Skeletal muscle tissue (tissue), 4 donors: ENCODE measurements around the gene ITGA2. TPM values are rescaled to one million over a fixed set of nuclear protein-coding genes. Genes with fewer than 3 reads are reported as not detected.

Experiments used
- H3K27ac ChIP-seq: one replicate; pipeline ENCODE4 v1.7.0; 2013; ENCODE audit warnings: mild to moderate bottlenecking, low read depth, low read length, inconsistent platforms
- H3K27me3 ChIP-seq, 3 donors: one replicate each; pipeline ENCODE4 v1.7.0; 2013; ENCODE audit warnings: low read length in 3 of 3; ENCODE audit not compliant: control insufficient read depth in 3 of 3, insufficient read depth in 3 of 3
- H3K36me3 ChIP-seq, 3 donors: one replicate each; pipeline ENCODE4 v1.7.0; 2013; ENCODE audit warnings: low read length in 3 of 3; ENCODE audit not compliant: control insufficient read depth in 3 of 3, insufficient read depth in 3 of 3
- H3K4me1 ChIP-seq, 3 donors: one replicate each; pipeline ENCODE4 v1.7.0; 2013; ENCODE audit warnings: low read length in 3 of 3, mild to moderate bottlenecking in 3 of 3; ENCODE audit not compliant: control insufficient read depth in 3 of 3, insufficient read depth in 3 of 3
- H3K4me3 ChIP-seq, 3 donors: one replicate each; pipeline ENCODE4 v1.7.0; 2013; ENCODE audit warnings: low read length in 3 of 3
- H3K9ac ChIP-seq, 3 donors: one replicate each; pipeline ENCODE4 v1.7.0; 2013; ENCODE audit warnings: low read length in 3 of 3, mild to moderate bottlenecking in 3 of 3, moderate library complexity in 2 of 3, low read depth in 1 of 3
- H3K9me3 ChIP-seq, 3 donors: one replicate each; pipeline ENCODE4 v1.7.0; 2013; ENCODE audit warnings: low read length in 3 of 3; ENCODE audit not compliant: control insufficient read depth in 3 of 3
- total RNA-seq: library from RNA; depleted of rRNA; stranded (reverse); fragments of >200 nt; gene quantifications from one replicate; pipeline ENCODE4 v1.2.3, GENCODE V29; 2014
- donor health status: Osteomylitis.

Gene ITGA2
- total RNA-seq, 1 donor from 2014 or later, result 15.7 TPM

GRCh38 chr5:53068291-53068836 lies 79.2 kb downstream of the ITGA2 start:
- H3K9me3 ChIP-seq, result no peaks in the 10 kb centered on the region
- no peaks in the 10 kb centered on the region for H3K27me3 ChIP-seq
- no peaks in the 10 kb centered on the region for H3K4me1 ChIP-seq
- H3K9ac ChIP-seq, result no peak overlapping the region
- no peaks in the 10 kb centered on the region for H3K36me3 ChIP-seq
- H3K4me3 ChIP-seq, result no peak overlapping the region
- no peak overlapping the region for H3K27ac ChIP-seq

DNA sequence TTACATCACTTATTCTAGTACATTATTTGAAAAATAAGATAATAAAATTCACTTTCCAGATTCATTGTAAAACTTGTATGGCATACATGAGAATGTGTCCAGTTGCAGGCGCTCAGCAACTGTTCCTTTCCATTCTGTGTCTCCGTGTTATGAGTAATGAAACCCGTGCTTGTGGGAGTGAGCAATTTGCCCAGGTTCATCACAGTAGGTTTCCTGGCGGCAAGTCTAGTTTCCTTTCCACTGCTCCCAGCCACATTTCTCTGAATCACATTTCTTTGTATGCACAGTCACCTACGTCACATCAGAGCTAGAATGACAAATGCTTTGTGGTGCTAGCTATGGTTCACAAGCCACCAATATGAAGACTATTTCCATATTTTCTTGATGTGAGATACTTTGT lies 80.5 kb downstream of the ITGA2 start:
- no peak overlapping the region for H3K9ac ChIP-seq
- H3K4me3 ChIP-seq, result no peak overlapping the region
- H3K4me1 ChIP-seq, result no peaks in the 10 kb centered on the region
- no peak overlapping the region for H3K27ac ChIP-seq
- H3K27me3 ChIP-seq, result no peaks in the 10 kb centered on the region
- H3K9me3 ChIP-seq, result no peaks in the 10 kb centered on the region
- H3K36me3 ChIP-seq, result no peaks in the 10 kb centered on the region

GRCh38 chr5:53071298-53071697 lies 82.1 kb downstream of the ITGA2 start:
- no peak overlapping the region for H3K9ac ChIP-seq

GRCh38 chr5:53071738-53072137 lies 82.6 kb downstream of the ITGA2 start:
- Histone ChIP-seq H3K9ac (no peak overlapping the region), H3K36me3 (no peaks in the 10 kb centered on the region), H3K4me3 (no peak overlapping the region), H3K4me1 (no peaks in the 10 kb centered on the region), H3K27me3 (no peaks in the 10 kb centered on the region), H3K27ac (no peak overlapping the region), H3K9me3 (no peaks in the 10 kb centered on the region)

More at GRCh38 chr5:53071298-53071697, 82.1 kb downstream of the ITGA2 start:
- Histone ChIP-seq H3K9me3 (no peaks in the 10 kb centered on the region), H3K4me3 (no peak overlapping the region), H3K4me1 (no peaks in the 10 kb centered on the region), H3K27me3 (no peaks in the 10 kb centered on the region), H3K36me3 (no peaks in the 10 kb centered on the region), H3K27ac (no peak overlapping the region)

GRCh38 chr5:53073348-53073747 lies 84.2 kb downstream of the ITGA2 start:
- H3K4me3 ChIP-seq, result no peak overlapping the region
- no peak overlapping the region for H3K27ac ChIP-seq
- no peaks in the 10 kb centered on the region for H3K27me3 ChIP-seq
- H3K4me1 ChIP-seq, result no peaks in the 10 kb centered on the region
- H3K9ac ChIP-seq, result no peak overlapping the region
- H3K9me3 ChIP-seq, result no peaks in the 10 kb centered on the region
- no peaks in the 10 kb centered on the region for H3K36me3 ChIP-seq

DNA sequence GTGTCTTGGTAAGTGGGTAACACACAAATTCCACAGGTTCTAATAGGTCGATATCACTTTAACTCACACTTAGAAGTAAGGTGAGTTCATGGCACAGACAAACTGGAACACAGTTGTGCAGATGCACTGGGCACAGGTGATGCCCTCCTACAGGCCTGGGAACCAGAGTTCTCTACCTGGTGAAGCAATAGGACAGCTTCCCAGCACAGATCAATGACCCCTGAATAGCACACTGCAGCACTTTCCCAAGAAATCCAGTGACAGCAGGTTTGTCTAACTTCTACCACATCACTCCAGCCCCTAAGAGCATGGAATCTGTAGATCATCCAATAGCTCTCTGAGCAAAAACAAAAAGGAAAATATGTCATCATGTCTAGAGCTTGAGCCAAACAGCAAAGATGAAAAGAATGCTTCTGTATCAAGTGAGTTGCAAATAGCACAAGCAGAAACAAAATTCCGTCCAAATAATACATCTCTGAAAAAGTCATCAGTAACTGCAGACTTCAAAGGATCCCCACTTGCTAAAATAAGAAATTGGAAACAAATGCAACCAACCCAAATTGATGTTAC lies 86.9 kb downstream of the ITGA2 start:
- no peak overlapping the region for H3K4me3 ChIP-seq
- H3K27me3 ChIP-seq, result no peaks in the 10 kb centered on the region
- H3K4me1 ChIP-seq, result no peaks in the 10 kb centered on the region
- no peak overlapping the region for H3K9ac ChIP-seq
- no peaks in the 10 kb centered on the region for H3K9me3 ChIP-seq
- H3K36me3 ChIP-seq, result no peaks in the 10 kb centered on the region
- no peak overlapping the region for H3K27ac ChIP-seq

DNA sequence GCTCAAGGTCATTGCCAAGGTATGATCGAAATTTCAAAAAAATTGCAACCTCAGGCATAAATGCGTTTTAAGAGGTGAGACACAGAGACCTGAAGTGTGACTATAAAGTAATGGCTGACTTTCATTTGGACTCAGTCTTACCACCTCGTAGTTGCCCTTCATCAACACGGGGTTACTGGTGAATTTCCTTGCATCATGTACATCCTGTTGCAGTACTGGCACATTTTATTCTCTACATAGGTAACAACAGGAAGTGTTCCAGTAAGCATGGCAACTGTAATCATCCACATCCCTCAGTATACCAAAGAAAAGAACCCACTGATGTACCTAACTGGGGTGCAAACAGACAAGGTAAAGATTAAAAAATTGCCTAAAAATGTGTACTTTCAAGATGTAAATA lies 91.1 kb downstream of the ITGA2 start:
- no peak overlapping the region for H3K27ac ChIP-seq
- H3K4me1 ChIP-seq, result no peaks in the 10 kb centered on the region
- no peaks in the 10 kb centered on the region for H3K36me3 ChIP-seq

GRCh38 chr5:53083927-53084326 lies 94.8 kb downstream of the ITGA2 start:
- Histone ChIP-seq H3K36me3 (peaks cover 0 to 3% (median 0%) of the 10 kb centered on the region in 3 donors), H3K9ac (no peak overlapping the region), H3K27me3 (no peaks in the 10 kb centered on the region), H3K27ac (no peak overlapping the region), H3K4me3 (no peak overlapping the region), H3K9me3 (no peaks in the 10 kb centered on the region), H3K4me1 (no peaks in the 10 kb centered on the region)

More for the DNA sequence above, 91.1 kb downstream of the ITGA2 start:
- Histone ChIP-seq H3K9me3 (no peaks in the 10 kb centered on the region), H3K9ac (no peak overlapping the region), H3K4me3 (no peak overlapping the region), H3K27me3 (no peaks in the 10 kb centered on the region)

- no peak overlapping the region for H3K4me3 ChIP-seq
- no peak overlapping the region for H3K9ac ChIP-seq
- no peak overlapping the region for H3K27ac ChIP-seq
- H3K9me3 ChIP-seq, result no peaks in the 10 kb centered on the region
- H3K4me1 ChIP-seq, result no peaks in the 10 kb centered on the region
- H3K27me3 ChIP-seq, result no peaks in the 10 kb centered on the region
- peaks cover 0 to 3% (median 0%) of the 10 kb centered on the region in 3 donors for H3K36me3 ChIP-seq
These were observed 95.5 kb downstream of the ITGA2 start for GRCh38 chr5:53084546-53085255.

- Histone ChIP-seq H3K4me1 (no peaks in the 10 kb centered on the region), H3K9me3 (no peaks in the 10 kb centered on the region), H3K27me3 (no peaks in the 10 kb centered on the region), H3K9ac (no peak overlapping the region), H3K27ac (no peak overlapping the region), H3K36me3 (peaks cover 0 to 3% (median 0%) of the 10 kb centered on the region in 3 donors), H3K4me3 (no peak overlapping the region)
These were observed 98.0 kb downstream of the ITGA2 start for GRCh38 chr5:53087171-53087570.
